PC-9 (cell line): Measurements from ENCODE around the gene C8G.

Experiments used
- EZH2 ChIP-seq: fragments of 200-600 bp; sonication (generic); IDR thresholded peaks from 2 replicates; pipeline ENCODE4 v1.8.0; 2017; ENCODE audit warnings: antibody characterized with exemption, low read depth
- TF ChIP-seq, protein P1 (sequence below): fragments of 200-600 bp; sonication (generic); conservative IDR thresholded peaks from 2 replicates; pipeline ENCODE4 v1.6.1; 2017; ENCODE audit warnings: mixed run types, antibody characterized with exemption, mild to moderate bottlenecking, moderate library complexity

- TF ChIP-seq, protein P1, sequence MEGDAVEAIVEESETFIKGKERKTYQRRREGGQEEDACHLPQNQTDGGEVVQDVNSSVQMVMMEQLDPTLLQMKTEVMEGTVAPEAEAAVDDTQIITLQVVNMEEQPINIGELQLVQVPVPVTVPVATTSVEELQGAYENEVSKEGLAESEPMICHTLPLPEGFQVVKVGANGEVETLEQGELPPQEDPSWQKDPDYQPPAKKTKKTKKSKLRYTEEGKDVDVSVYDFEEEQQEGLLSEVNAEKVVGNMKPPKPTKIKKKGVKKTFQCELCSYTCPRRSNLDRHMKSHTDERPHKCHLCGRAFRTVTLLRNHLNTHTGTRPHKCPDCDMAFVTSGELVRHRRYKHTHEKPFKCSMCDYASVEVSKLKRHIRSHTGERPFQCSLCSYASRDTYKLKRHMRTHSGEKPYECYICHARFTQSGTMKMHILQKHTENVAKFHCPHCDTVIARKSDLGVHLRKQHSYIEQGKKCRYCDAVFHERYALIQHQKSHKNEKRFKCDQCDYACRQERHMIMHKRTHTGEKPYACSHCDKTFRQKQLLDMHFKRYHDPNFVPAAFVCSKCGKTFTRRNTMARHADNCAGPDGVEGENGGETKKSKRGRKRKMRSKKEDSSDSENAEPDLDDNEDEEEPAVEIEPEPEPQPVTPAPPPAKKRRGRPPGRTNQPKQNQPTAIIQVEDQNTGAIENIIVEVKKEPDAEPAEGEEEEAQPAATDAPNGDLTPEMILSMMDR: no peak
- no peak for TF ChIP-seq EZH2
These were observed 26.7 kb downstream of the C8G start for GRCh38 chr9:136971746-136972145.
